ENCODE data around the gene NPIPA1.
"Not testable (repeated sequence)": the region's sequence is repeated elsewhere in the genome, so short reads cannot be mapped to it uniquely, and the experiment has no call there.

DNA sequence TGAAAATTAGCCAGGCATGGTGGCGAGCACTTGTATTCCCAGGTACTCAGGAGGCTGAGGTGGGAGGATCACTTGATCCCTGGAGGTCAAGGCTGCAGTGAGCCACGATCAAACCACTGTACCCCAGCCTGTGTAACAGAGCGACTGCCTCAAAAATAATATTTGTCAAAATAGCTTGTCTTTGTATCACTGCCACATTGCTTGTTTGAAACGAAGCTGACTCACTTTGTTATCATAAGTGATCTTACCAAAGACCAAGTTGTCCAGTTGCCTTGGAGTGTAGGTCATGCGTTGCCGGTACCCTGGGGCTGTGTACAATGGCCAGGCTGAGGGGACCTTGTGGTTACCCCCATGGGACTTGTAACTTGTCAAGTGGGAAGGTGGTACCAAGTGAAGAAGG, 59.5 kb downstream of the NPIPA1 start:
- TF ChIP-seq MYC, MAX (IDR thresholded peaks at IDR 0.05; ENCODE audit: low read depth, low read length): not testable (repeated sequence)
- TF ChIP-seq, protein P1, sequence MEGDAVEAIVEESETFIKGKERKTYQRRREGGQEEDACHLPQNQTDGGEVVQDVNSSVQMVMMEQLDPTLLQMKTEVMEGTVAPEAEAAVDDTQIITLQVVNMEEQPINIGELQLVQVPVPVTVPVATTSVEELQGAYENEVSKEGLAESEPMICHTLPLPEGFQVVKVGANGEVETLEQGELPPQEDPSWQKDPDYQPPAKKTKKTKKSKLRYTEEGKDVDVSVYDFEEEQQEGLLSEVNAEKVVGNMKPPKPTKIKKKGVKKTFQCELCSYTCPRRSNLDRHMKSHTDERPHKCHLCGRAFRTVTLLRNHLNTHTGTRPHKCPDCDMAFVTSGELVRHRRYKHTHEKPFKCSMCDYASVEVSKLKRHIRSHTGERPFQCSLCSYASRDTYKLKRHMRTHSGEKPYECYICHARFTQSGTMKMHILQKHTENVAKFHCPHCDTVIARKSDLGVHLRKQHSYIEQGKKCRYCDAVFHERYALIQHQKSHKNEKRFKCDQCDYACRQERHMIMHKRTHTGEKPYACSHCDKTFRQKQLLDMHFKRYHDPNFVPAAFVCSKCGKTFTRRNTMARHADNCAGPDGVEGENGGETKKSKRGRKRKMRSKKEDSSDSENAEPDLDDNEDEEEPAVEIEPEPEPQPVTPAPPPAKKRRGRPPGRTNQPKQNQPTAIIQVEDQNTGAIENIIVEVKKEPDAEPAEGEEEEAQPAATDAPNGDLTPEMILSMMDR (IDR thresholded peaks at IDR 0.05; ENCODE audit: low read depth, low read length) = not testable (repeated sequence)
